IMR-90 (cell line): ENCODE measurements around the gene COX6B2. TPM values are rescaled to one million over a fixed set of nuclear protein-coding genes. Genes with fewer than 3 reads are reported as not detected.

Experiments
- ATAC-seq: fragments of 200-7000 bp; cut with Tn5 transposase; 2 replicates; pipeline ENCODE4 v1.9.1; 2020; ENCODE audit warnings: low read depth, mild to moderate bottlenecking, moderate library complexity
- BruUV-seq: library from RNA; stranded (reverse); fragments of 400-500 nt; replicated peaks from 2 replicates; lab custom pipeline; 2021; lab: Mats Ljungman, UMichigan
- CTCF ChIA-PET: fragments of 300-600 bp; formaldehyde crosslinking; extraction: SDS; loops from one replicate; lab custom pipeline; 2021; ENCODE audit warnings: antibody characterized with exemption; lab: Yijun Ruan, JAX
- POLR2A ChIA-PET: fragments of 300-600 bp; sonication (Branson Sonifier 250); formaldehyde crosslinking; loops from one replicate; lab custom pipeline; 2022; ENCODE audit warnings: antibody characterized with exemption; ENCODE audit not compliant: unreplicated experiment; lab: Charles Lee
- DNase-seq: peaks from one replicate; pipeline ENCODE4 v3.0.0; 2013
- H2AFZ ChIP-seq: replicated peaks from 2 replicates; pipeline ENCODE3; 2013; ENCODE audit warnings: low read length, mild to moderate bottlenecking; ENCODE audit not compliant: poor library complexity
- H2AK5ac ChIP-seq: 2 replicates; pipeline ENCODE4 v1.6.1; 2013; ENCODE audit warnings: low read depth, low read length, inconsistent platforms
- H2AK9ac ChIP-seq: replicated peaks from 2 replicates; pipeline ENCODE3; 2013; ENCODE audit warnings: mild to moderate bottlenecking, low read depth, low read length, moderate library complexity; ENCODE audit not compliant: poor library complexity
- H2BK120ac ChIP-seq: 2 replicates; pipeline ENCODE4 v1.6.1; 2013; ENCODE audit warnings: low read depth, low read length, inconsistent platforms
- H2BK15ac ChIP-seq: 3 replicates; pipeline ENCODE4 v1.6.1; 2013; ENCODE audit warnings: low read depth, low read length, inconsistent platforms
- H2BK20ac ChIP-seq: 2 replicates; pipeline ENCODE4 v1.6.1; 2013; ENCODE audit warnings: low read depth, mild to moderate bottlenecking, inconsistent platforms, low read length, moderate library complexity
- H2BK5ac ChIP-seq: 2 replicates; pipeline ENCODE4 v1.6.1; 2013; ENCODE audit warnings: mild to moderate bottlenecking, low read depth, low read length, inconsistent platforms; ENCODE audit not compliant: poor library complexity, severe bottlenecking
- H3K14ac ChIP-seq: replicated peaks from 2 replicates; pipeline ENCODE4 v1.6.1; 2013; ENCODE audit warnings: low read depth, low read length, inconsistent platforms
- H3K18ac ChIP-seq: 2 replicates; pipeline ENCODE4 v1.6.1; 2013; ENCODE audit warnings: low read depth, low read length, control low read depth
- H3K23ac ChIP-seq: 2 replicates; pipeline ENCODE4 v1.6.1; 2013; ENCODE audit warnings: low read depth, low read length, inconsistent platforms
- H3K27ac ChIP-seq: 2 replicates; pipeline ENCODE4 v1.5.1; 2013; ENCODE audit warnings: mild to moderate bottlenecking, control low read depth, low read length; ENCODE audit not compliant: insufficient read depth
- H3K27me3 ChIP-seq: 2 replicates; pipeline ENCODE4 v1.6.1; 2013; ENCODE audit warnings: low read length; ENCODE audit not compliant: control insufficient read depth, insufficient read depth
- H3K36me3 ChIP-seq: 2 replicates; pipeline ENCODE4 v1.6.1; 2013; ENCODE audit warnings: low read length, mixed read lengths; ENCODE audit not compliant: control insufficient read depth, insufficient read depth
- H3K4ac ChIP-seq: 2 replicates; pipeline ENCODE4 v1.6.1; 2013; ENCODE audit warnings: low read depth, low read length, inconsistent platforms
- H3K4me1 ChIP-seq: 2 replicates; pipeline ENCODE4 v1.6.1; 2013; ENCODE audit warnings: low read length, mixed read lengths; ENCODE audit not compliant: control insufficient read depth, insufficient read depth
- H3K4me2 ChIP-seq: 2 replicates; pipeline ENCODE4 v1.6.1; 2013; ENCODE audit warnings: low read depth, mild to moderate bottlenecking, control low read depth, low read length, moderate library complexity
- H3K4me3 ChIP-seq: 2 replicates; pipeline ENCODE4 v1.5.1; 2013; ENCODE audit warnings: low read depth, mild to moderate bottlenecking, control low read depth, low read length, moderate library complexity; ENCODE audit not compliant: insufficient read depth
- H3K56ac ChIP-seq: 2 replicates; pipeline ENCODE4 v1.6.1; 2013; ENCODE audit warnings: low read length, inconsistent platforms; ENCODE audit not compliant: insufficient read depth; ENCODE audit errors: extremely low read depth
- H3K79me1 ChIP-seq, 2 experiments: 2 replicates each; pipeline ENCODE4 v1.6.1; 2013; ENCODE audit warnings: low read length in 2 of 2, inconsistent platforms in 1 of 2, low read depth in 1 of 2
- H3K9ac ChIP-seq: 2 replicates; pipeline ENCODE4 v1.6.1; 2013; ENCODE audit warnings: low read depth, low read length, control low read depth
- H3K9me1 ChIP-seq: 2 replicates; pipeline ENCODE4 v1.6.1; 2013; ENCODE audit warnings: low read length, inconsistent platforms; ENCODE audit not compliant: insufficient read depth
- H3K9me3 ChIP-seq: 2 replicates; pipeline ENCODE4 v1.6.1; 2013; ENCODE audit warnings: low read length; ENCODE audit not compliant: control insufficient read depth, insufficient read depth
- H4K20me1 ChIP-seq: 2 replicates; pipeline ENCODE4 v1.6.1; 2013; ENCODE audit warnings: low read length, inconsistent platforms; ENCODE audit not compliant: insufficient read depth
- H4K5ac ChIP-seq: 2 replicates; pipeline ENCODE4 v1.6.1; 2013; ENCODE audit warnings: mild to moderate bottlenecking, low read depth, low read length, control low read depth
- H4K8ac ChIP-seq, 2 experiments: 2 replicates each; pipeline ENCODE4 v1.6.1; 2013; ENCODE audit warnings: low read depth in 2 of 2, low read length in 2 of 2, control low read depth in 1 of 2, inconsistent platforms in 1 of 2
- H4K91ac ChIP-seq: 2 replicates; pipeline ENCODE4 v1.6.1; 2013; ENCODE audit warnings: low read depth, low read length, inconsistent platforms; ENCODE audit not compliant: insufficient read depth
- BHLHE40 ChIP-seq: fragments of 150-350 bp; IDR thresholded peaks from 2 replicates; pipeline ENCODE4 v1.6.1; 2016; ENCODE audit warnings: mild to moderate bottlenecking, low read depth, low read length
- CEBPB ChIP-seq: IDR thresholded peaks from 2 replicates; pipeline ENCODE4 v1.6.1; 2012; ENCODE audit warnings: low read depth, low read length, improper control_type of control experiment
- CHD1 ChIP-seq: IDR thresholded peaks from 2 replicates; pipeline ENCODE4 v1.6.1; 2012; ENCODE audit warnings: low read depth, low read length, improper control_type of control experiment
- CTCF ChIP-seq: conservative IDR thresholded peaks from 2 replicates; pipeline ENCODE4 v1.5.1; 2012; ENCODE audit warnings: mild to moderate bottlenecking, low read depth, low read length, improper control_type of control experiment
- FOS ChIP-seq: fragments of 150-350 bp; IDR thresholded peaks from 2 replicates; pipeline ENCODE4 v1.6.1; 2016; ENCODE audit warnings: low read depth, low read length
- MAFK ChIP-seq: IDR thresholded peaks from 2 replicates; pipeline ENCODE4 v1.6.1; 2012; ENCODE audit warnings: low read depth, low read length, improper control_type of control experiment
- MAZ ChIP-seq: IDR thresholded peaks from 2 replicates; pipeline ENCODE4 v1.6.1; 2012; ENCODE audit warnings: low read depth, mild to moderate bottlenecking, low read length, improper control_type of control experiment, moderate library complexity, borderline replicate concordance
- MXI1 ChIP-seq: IDR thresholded peaks from 2 replicates; pipeline ENCODE4 v1.6.1; 2012; ENCODE audit warnings: low read depth, mild to moderate bottlenecking, low read length, moderate library complexity, borderline replicate concordance
- NFE2L2 ChIP-seq: fragments of 150-350 bp; IDR thresholded peaks from 2 replicates; pipeline ENCODE4 v1.6.1; 2016; ENCODE audit warnings: low read depth, mild to moderate bottlenecking, low read length
- POLR2A ChIP-seq: IDR thresholded peaks from 2 replicates; pipeline ENCODE4 v1.6.1; 2012; ENCODE audit warnings: mild to moderate bottlenecking, low read depth, low read length
- RAD21 ChIP-seq: IDR thresholded peaks from 2 replicates; pipeline ENCODE4 v1.6.1; 2012; ENCODE audit warnings: low read length, improper control_type of control experiment
- RCOR1 ChIP-seq: IDR thresholded peaks from 2 replicates; pipeline ENCODE4 v1.6.1; 2012; ENCODE audit warnings: mild to moderate bottlenecking, low read length, improper control_type of control experiment; ENCODE audit not compliant: insufficient replicate concordance
- RFX5 ChIP-seq: IDR thresholded peaks from 2 replicates; pipeline ENCODE4 v1.8.0; 2012; ENCODE audit warnings: low read depth, mild to moderate bottlenecking, low read length, moderate library complexity
- SMC3 ChIP-seq: fragments of 150-350 bp; IDR thresholded peaks from 2 replicates; pipeline ENCODE4 v1.6.1; 2016; ENCODE audit warnings: low read depth, mild to moderate bottlenecking, antibody characterized with exemption, low read length, moderate library complexity
- USF2 ChIP-seq: fragments of 150-350 bp; IDR thresholded peaks from 2 replicates; pipeline ENCODE4 v1.6.1; 2017; ENCODE audit warnings: mild to moderate bottlenecking, antibody characterized with exemption, low read length, low read depth
- WGBS, 2 experiments: methylation state at CpG; one replicate each; pipeline versions ENCODE4 v1.1.5 to v1.1.7; 2013; ENCODE audit warnings: missing lambda C conversion rate in 2 of 2; ENCODE audit not compliant: insufficient read length in 1 of 2; ENCODE audit errors: extremely low coverage in 2 of 2; 5-methylcytosine and 5-hydroxymethylcytosine counted together
- dilution Hi-C: fragments of 300-500 bp; cut with HindIII; formaldehyde crosslinking; loops from one replicate; pipeline ENCODE4 v1.14.3; 2018; ENCODE audit warnings: low sequenced_read_pairs; ENCODE audit not compliant: unreplicated experiment
- in situ Hi-C: fragments of 300-500 bp; cut with MboI; formaldehyde crosslinking; loops from 3 replicates; pipeline ENCODE4 v1.14.3; 2019; ENCODE audit warnings: low sequenced_read_pairs, inconsistent platforms, mixed read lengths
- intact Hi-C: fragments of 100-400 bp; cut with micrococcal nuclease; formaldehyde crosslinking; loops from 2 replicates; pipeline ENCODE4 v1.10.0; 2022
- polyA plus RNA-seq, 3 experiments: library from polyadenylated mRNA; depleted of rRNA; stranded (reverse); fragments of >200 nt; gene quantifications; 2 replicates each; pipeline ENCODE4 v1.2.3, GENCODE V29; 2012; ENCODE audit warnings: low replicate concordance in 1 of 3
- total RNA-seq: library from RNA; depleted of rRNA; stranded (reverse); fragments of >200 nt; gene quantifications from 2 replicates; pipeline ENCODE4 v1.2.3, GENCODE V29; 2012

COX6B2 gene
- total and polyA plus RNA-seq, 2 of the 4 experiments (the other 2 are of a cell fraction), result 0.19 TPM; not detected in 1

GRCh38 chr19:55362990-55363716, 8.6 kb upstream of the COX6B2 start, which contains the start of gene GARIN5B:
GARIN5B (minus strand) TSS chr19:55363260; CDS start chr19:55363066, 194 bp downstream.
- intact Hi-C loops, result no loop called here
- Histone ChIP-seq H3K9me1 (peaks cover 3% of the 10 kb centered on the region; the same call in 1 of the 2 replicates), H3K9ac (no peak within 1 kb of the TSS), H4K91ac (no peak within 1 kb of the TSS), H3K18ac (no peak within 1 kb of the TSS), H4K5ac (no peak within 1 kb of the TSS), H2BK20ac (no peak within 1 kb of the TSS), H2AK5ac (no peak within 1 kb of the TSS; the same call in none of the 2 replicates), H2BK120ac (no peak within 1 kb of the TSS), H3K56ac (no peak within 1 kb of the TSS), H2BK15ac (no peak within 1 kb of the TSS), H2BK5ac (no peak within 1 kb of the TSS), H3K4me1 (peaks cover 2% of the 10 kb centered on the region), H3K27ac (no peak within 1 kb of the TSS), H3K14ac (no peak within 1 kb of the TSS), H3K4me2 (no peak within 1 kb of the TSS), H3K79me1 (peaks cover 0 to 19% of the 10 kb centered on the region in 2 experiments; a peak in 2 of 4 replicates), H2AFZ (no peak within 1 kb of the TSS), H3K23ac (no peak within 1 kb of the TSS), H3K27me3 (no peaks in the 10 kb centered on the region), H4K8ac (no peak within 1 kb of the TSS), H3K9me3 (no peaks in the 10 kb centered on the region), H3K4me3 (no peak within 1 kb of the TSS), H3K36me3 (peaks cover 20% of the 10 kb centered on the region), H4K20me1 (peaks cover 43% of the 10 kb centered on the region), H3K4ac (no peak within 1 kb of the TSS), H2AK9ac (no peak within 1 kb of the TSS)
- in situ Hi-C loops, result no loop called here
- ATAC-seq (peak; percentile 12), DNase-seq (no peak)
- dilution Hi-C loops, result no loop called here
- 60% methylated on average over 6 of the region's 27 CpGs; no CpG with 5 or more reads in 1 of the 2 experiments for WGBS, 2 experiments
- ChIA-PET POLR2A (interaction anchor here (0.6 kb wide), 1 partner anchor 19 kb away, joined by 3 read pairs; no protein-coding TSS in a partner anchor), CTCF (no interaction called here)
- BruUV-seq, result no TSS peak
- TF ChIP-seq MAFK (no peak), CEBPB (no peak), RCOR1 (no peak), SMC3 (peak; percentile 2; the same call in 1 of the 2 replicates), RAD21 (no peak), MAZ (no peak), CHD1 (0 out of 2 replicates have a peak, but pooled peaks have one; percentile 7), POLR2A (peak; percentile 3), USF2 (no peak), FOS (no peak), RFX5 (no peak), CTCF (no peak), NFE2L2 (no peak), BHLHE40 (no peak), MXI1 (no peak)
